Right lobe of liver (tissue), 4 donors: Measurements from ENCODE around the gene PAPLN.

Source experiments
- POLR2A ChIP-seq: fragments of 450-650 bp; IDR thresholded peaks from one replicate; pipeline ENCODE4 v1.6.1; 2017; ENCODE audit warnings: antibody characterized with exemption, mild to moderate bottlenecking
- TF ChIP-seq, protein P1 (sequence below), 4 donors: fragments of 200-600 bp in 3 of 4; fragments of 450-650 bp in 1 of 4; IDR thresholded peaks; one replicate each; pipeline versions ENCODE4 v1.5.1 to v1.8.0; 2016 to 2022; ENCODE audit warnings: antibody characterized with exemption in 4 of 4, mild to moderate bottlenecking in 2 of 4
- donor health status: DM: no; HTN: no; CAD: no.
- donor health status: DM: no; HTN: no; CAD: no.
- donor health status: DM: no; HTN: yes; CAD: no.

DNA sequence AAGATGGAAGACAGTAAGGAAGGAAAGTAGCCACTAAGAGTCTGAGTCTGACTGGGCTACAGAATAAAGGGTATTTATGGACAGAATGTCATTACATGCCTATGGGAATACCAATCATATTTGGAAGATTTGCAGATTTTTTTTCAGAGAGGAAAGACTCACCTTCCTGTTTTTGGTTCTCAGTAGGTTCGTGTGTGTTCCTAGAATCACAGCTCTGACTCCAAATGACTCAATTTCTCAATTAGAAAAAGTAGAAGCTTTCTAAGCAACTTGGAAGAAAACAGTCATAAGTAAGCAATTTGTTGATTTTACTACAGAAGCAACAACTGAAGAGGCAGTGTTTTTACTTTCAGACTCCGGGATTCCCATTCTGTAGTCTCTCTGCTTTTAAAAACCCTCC, 15.4 kb upstream of the PAPLN start:
- TF ChIP-seq, protein P1, sequence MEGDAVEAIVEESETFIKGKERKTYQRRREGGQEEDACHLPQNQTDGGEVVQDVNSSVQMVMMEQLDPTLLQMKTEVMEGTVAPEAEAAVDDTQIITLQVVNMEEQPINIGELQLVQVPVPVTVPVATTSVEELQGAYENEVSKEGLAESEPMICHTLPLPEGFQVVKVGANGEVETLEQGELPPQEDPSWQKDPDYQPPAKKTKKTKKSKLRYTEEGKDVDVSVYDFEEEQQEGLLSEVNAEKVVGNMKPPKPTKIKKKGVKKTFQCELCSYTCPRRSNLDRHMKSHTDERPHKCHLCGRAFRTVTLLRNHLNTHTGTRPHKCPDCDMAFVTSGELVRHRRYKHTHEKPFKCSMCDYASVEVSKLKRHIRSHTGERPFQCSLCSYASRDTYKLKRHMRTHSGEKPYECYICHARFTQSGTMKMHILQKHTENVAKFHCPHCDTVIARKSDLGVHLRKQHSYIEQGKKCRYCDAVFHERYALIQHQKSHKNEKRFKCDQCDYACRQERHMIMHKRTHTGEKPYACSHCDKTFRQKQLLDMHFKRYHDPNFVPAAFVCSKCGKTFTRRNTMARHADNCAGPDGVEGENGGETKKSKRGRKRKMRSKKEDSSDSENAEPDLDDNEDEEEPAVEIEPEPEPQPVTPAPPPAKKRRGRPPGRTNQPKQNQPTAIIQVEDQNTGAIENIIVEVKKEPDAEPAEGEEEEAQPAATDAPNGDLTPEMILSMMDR (IDR thresholded peaks at IDR 0.05) = no peak
- no peak for TF ChIP-seq POLR2A
